ENCODE measurements around the gene SCGB3A2. TPM values are rescaled to one million over a fixed set of nuclear protein-coding genes. Genes with fewer than 3 reads are reported as not detected.

The SCGB3A2 gene
- total and polyA plus RNA-seq, 2 donors (not counting 1 experiment from before 2014, with no cell fraction given), result not detected

DNA sequence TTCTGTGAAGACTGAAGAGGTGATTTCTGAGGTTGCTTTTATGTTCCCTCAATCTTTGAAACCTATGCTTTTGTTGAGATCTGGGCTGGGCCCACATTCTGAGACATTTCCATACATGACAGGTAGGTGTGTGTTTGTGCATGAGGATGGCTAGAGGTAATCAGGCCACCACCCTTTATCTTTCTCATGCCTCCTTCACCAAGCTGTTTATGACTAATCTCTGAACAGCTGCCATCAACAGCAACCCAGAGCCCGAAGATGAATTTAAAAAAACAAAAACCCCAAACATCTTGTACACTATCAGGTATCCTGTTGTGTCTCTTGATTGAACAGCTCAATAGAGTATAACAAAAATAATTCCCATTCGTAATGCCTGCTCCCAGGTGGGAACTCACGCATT is 40.4 kb downstream of the SCGB3A2 start:
- no peaks in the 10 kb centered on the region for H3K9me3 ChIP-seq (ENCODE audit: control extremely low read depth in 1 of 3, control insufficient read depth in 2 of 3, insufficient read depth in 1 of 3, low read length in 2 of 3)
- no peak overlapping the region for H2AFZ ChIP-seq (ENCODE audit: insufficient read depth, low read depth, low read length, poor library complexity, severe bottlenecking)
- no peak overlapping the region for H3K4me3 ChIP-seq (ENCODE audit: control extremely low read depth in 1 of 5, extremely low read depth in 1 of 5, insufficient read depth in 1 of 5, low read depth in 2 of 5, low read length in 4 of 5)
- ChIA-PET CTCF (no interaction called here), POLR2A (no interaction called here)
- WGBS (ENCODE audit: insufficient coverage), result no CpG with 5 or more reads among the region's 3 CpGs
- no peaks in the 10 kb centered on the region for H4K20me1 ChIP-seq (ENCODE audit: control insufficient read depth, insufficient read depth, low read length, poor library complexity, severe bottlenecking)
- DNase-seq (no peak), ATAC-seq (ENCODE audit: low read depth) (no peak)
- H3K4me2 ChIP-seq (replicated peaks; ENCODE audit: low read depth, low read length, poor library complexity, severe bottlenecking), result no peak overlapping the region
- H3K36me3 ChIP-seq (replicated peaks in 1 of 2; ENCODE audit: control extremely low read depth in 1 of 2, control insufficient read depth in 1 of 2, extremely low read depth in 1 of 2, insufficient read depth in 2 of 2, low read length in 1 of 2), result no peaks in the 10 kb centered on the region
- Mint-ChIP-seq H3K4me3 (no peak overlapping the region), H3K9me3 (ENCODE audit: insufficient read depth) (no peaks in the 10 kb centered on the region), H3K27ac (no peak overlapping the region), H3K4me1 (no peaks in the 10 kb centered on the region), H3K27me3 (no peaks in the 10 kb centered on the region)
- H3K4me1 ChIP-seq (ENCODE audit: control insufficient read depth in 2 of 2, insufficient read depth in 2 of 2, low read length in 2 of 2), result no peaks in the 10 kb centered on the region
- H3K9ac ChIP-seq (ENCODE audit: low read length), result no peak overlapping the region
- H3K27me3 ChIP-seq (replicated peaks in 1 of 4; ENCODE audit: control extremely low read depth in 1 of 4, control insufficient read depth in 3 of 4, insufficient read depth in 4 of 4, low read length in 3 of 4), result no peaks in the 10 kb centered on the region
- no peak overlapping the region for H3K27ac ChIP-seq (ENCODE audit: low read length in 2 of 2)
- no peaks in the 10 kb centered on the region for H3K79me2 ChIP-seq (ENCODE audit: control insufficient read depth, insufficient read depth, low read length)
- intact Hi-C loops (cut with micrococcal nuclease), result no loop called here
- TF ChIP-seq EZH2 (IDR thresholded peaks at IDR 0.05; ENCODE audit: borderline replicate concordance, insufficient read depth, low read depth, low read length, poor library complexity, severe bottlenecking), result no peak
- TF ChIP-seq, protein P1, sequence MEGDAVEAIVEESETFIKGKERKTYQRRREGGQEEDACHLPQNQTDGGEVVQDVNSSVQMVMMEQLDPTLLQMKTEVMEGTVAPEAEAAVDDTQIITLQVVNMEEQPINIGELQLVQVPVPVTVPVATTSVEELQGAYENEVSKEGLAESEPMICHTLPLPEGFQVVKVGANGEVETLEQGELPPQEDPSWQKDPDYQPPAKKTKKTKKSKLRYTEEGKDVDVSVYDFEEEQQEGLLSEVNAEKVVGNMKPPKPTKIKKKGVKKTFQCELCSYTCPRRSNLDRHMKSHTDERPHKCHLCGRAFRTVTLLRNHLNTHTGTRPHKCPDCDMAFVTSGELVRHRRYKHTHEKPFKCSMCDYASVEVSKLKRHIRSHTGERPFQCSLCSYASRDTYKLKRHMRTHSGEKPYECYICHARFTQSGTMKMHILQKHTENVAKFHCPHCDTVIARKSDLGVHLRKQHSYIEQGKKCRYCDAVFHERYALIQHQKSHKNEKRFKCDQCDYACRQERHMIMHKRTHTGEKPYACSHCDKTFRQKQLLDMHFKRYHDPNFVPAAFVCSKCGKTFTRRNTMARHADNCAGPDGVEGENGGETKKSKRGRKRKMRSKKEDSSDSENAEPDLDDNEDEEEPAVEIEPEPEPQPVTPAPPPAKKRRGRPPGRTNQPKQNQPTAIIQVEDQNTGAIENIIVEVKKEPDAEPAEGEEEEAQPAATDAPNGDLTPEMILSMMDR (IDR thresholded peaks at IDR 0.05), result no peak

DNA sequence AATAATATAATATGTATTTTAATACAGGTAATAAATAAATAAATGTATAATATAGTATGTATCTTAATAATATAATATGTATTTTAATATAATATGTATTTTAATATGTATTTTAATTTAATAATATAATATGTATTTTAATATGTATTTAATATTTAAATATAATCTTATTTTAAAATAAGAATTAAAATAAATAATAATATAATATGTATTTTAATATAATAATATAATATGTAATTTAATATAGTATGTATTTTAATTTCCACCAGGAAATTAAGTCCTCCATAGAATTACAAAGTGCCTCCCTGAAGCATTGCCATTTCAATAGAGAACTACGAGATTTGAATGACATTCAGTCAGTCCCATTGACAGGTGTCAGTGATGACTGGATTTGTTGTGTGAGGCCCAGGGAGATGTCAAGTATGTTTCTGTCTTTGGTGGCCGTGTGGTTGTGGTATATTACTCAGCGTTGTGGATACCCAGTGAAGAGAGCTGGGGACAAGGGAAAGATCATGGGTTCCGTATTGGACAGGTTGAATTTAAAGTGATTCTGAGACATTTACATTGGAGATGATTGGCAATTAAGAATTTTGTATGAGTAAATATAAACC is 42.0 kb downstream of the SCGB3A2 start:
- H3K9ac ChIP-seq (ENCODE audit: low read length), result no peak overlapping the region
- no peaks in the 10 kb centered on the region for H3K36me3 ChIP-seq (replicated peaks in 1 of 2; ENCODE audit: control extremely low read depth in 1 of 2, control insufficient read depth in 1 of 2, extremely low read depth in 1 of 2, insufficient read depth in 2 of 2, low read length in 1 of 2)
- no peak for DNase-seq
- Mint-ChIP-seq H3K27ac (no peak overlapping the region), H3K27me3 (no peaks in the 10 kb centered on the region), H3K4me3 (no peak overlapping the region), H3K9me3 (ENCODE audit: insufficient read depth) (no peaks in the 10 kb centered on the region), H3K4me1 (no peaks in the 10 kb centered on the region)
- H3K9me3 ChIP-seq (ENCODE audit: control extremely low read depth in 1 of 3, control insufficient read depth in 2 of 3, insufficient read depth in 1 of 3, low read length in 2 of 3), result no peaks in the 10 kb centered on the region
- 67% methylated on average over 2 of the region's 4 CpGs for WGBS (ENCODE audit: insufficient coverage)
- no peak overlapping the region for H3K27ac ChIP-seq (ENCODE audit: low read length in 2 of 2)
- no peaks in the 10 kb centered on the region for H3K4me1 ChIP-seq (ENCODE audit: control insufficient read depth in 2 of 2, insufficient read depth in 2 of 2, low read length in 2 of 2)
- no peak overlapping the region for H2AFZ ChIP-seq (ENCODE audit: insufficient read depth, low read depth, low read length, poor library complexity, severe bottlenecking)
- TF ChIP-seq, protein P1 (IDR thresholded peaks at IDR 0.05), result no peak
- TF ChIP-seq EZH2 (IDR thresholded peaks at IDR 0.05; ENCODE audit: borderline replicate concordance, insufficient read depth, low read depth, low read length, poor library complexity, severe bottlenecking), result no peak
- no peaks in the 10 kb centered on the region for H3K79me2 ChIP-seq (ENCODE audit: control insufficient read depth, insufficient read depth, low read length)
- intact Hi-C loops (cut with micrococcal nuclease), result no loop called here
- no peak overlapping the region for H3K4me3 ChIP-seq (ENCODE audit: control extremely low read depth in 1 of 5, extremely low read depth in 1 of 5, insufficient read depth in 1 of 5, low read depth in 2 of 5, low read length in 4 of 5)
- H4K20me1 ChIP-seq (ENCODE audit: control insufficient read depth, insufficient read depth, low read length, poor library complexity, severe bottlenecking), result no peaks in the 10 kb centered on the region
- no peak for ATAC-seq (ENCODE audit: low read depth)
- no peaks in the 10 kb centered on the region for H3K27me3 ChIP-seq (replicated peaks in 1 of 4; ENCODE audit: control extremely low read depth in 1 of 4, control insufficient read depth in 3 of 4, insufficient read depth in 4 of 4, low read length in 3 of 4)
- POLR2A ChIA-PET, result no interaction called here
- no peak overlapping the region for H3K4me2 ChIP-seq (replicated peaks; ENCODE audit: low read depth, low read length, poor library complexity, severe bottlenecking)
- CTCF ChIA-PET, result no interaction called here

Measured in B cell (primary cell).